Progenitor cell of endocrine pancreas (in vitro differentiated cells): ENCODE results near the gene DCAF17. TPM values are rescaled to one million over a fixed set of nuclear protein-coding genes. Genes with fewer than 3 reads are reported as not detected.

ENCODE experiments used
- DNase-seq: peaks from one replicate; pipeline ENCODE4 v3.0.0; 2021; ENCODE audit warnings: low spot score; ENCODE audit not compliant: unreplicated experiment
- H3K27ac Mint-ChIP-seq: 2 replicates; pipeline ENCODE4 v1.8.0; 2021; ENCODE audit warnings: mild to moderate bottlenecking, moderate library complexity, mixed read lengths
- H3K27me3 Mint-ChIP-seq: 2 replicates; pipeline ENCODE4 v1.8.0; 2021; ENCODE audit warnings: mixed read lengths
- H3K36me3 Mint-ChIP-seq: 2 replicates; pipeline ENCODE4 v1.8.0; 2022; ENCODE audit warnings: mixed read lengths; ENCODE audit not compliant: insufficient read depth
- H3K4me1 Mint-ChIP-seq: 2 replicates; pipeline ENCODE4 v1.8.0; 2021; ENCODE audit warnings: low read depth, mixed read lengths
- H3K4me3 Mint-ChIP-seq: 2 replicates; pipeline ENCODE4 v1.8.0; 2021; ENCODE audit warnings: low read depth, mild to moderate bottlenecking, moderate library complexity, mixed read lengths
- H3K9me3 Mint-ChIP-seq: 2 replicates; pipeline ENCODE4 v1.8.0; 2021; ENCODE audit warnings: low read depth, mixed read lengths
- CTCF ChIP-seq: fragments of 200-600 bp; sonication (generic); IDR thresholded peaks from one replicate; pipeline ENCODE4 v1.5.0; 2021; ENCODE audit warnings: antibody characterized with exemption, mild to moderate bottlenecking; ENCODE audit not compliant: unreplicated experiment
- total RNA-seq: library from RNA; stranded (reverse); gene quantifications from 2 replicates; pipeline ENCODE4 v1.2.1, GENCODE V29; 2021

Gene DCAF17
- total RNA-seq, 1 donor from 2014 or later = 25.8 TPM

GRCh38 chr2:171400395-171400794 is 33.6 kb upstream of the DCAF17 start:
- no peak for DNase-seq
- H3K27me3 Mint-ChIP-seq = no peaks in the 10 kb centered on the region
- no peak for TF ChIP-seq CTCF
- no peak overlapping the region for H3K27ac Mint-ChIP-seq
- peaks cover 21% of the 10 kb centered on the region for H3K9me3 Mint-ChIP-seq
- peaks cover 6% of the 10 kb centered on the region for H3K36me3 Mint-ChIP-seq
- no peak overlapping the region for H3K4me3 Mint-ChIP-seq
- H3K4me1 Mint-ChIP-seq = no peaks in the 10 kb centered on the region

GRCh38 chr2:171401947-171402346 is 32.1 kb upstream of the DCAF17 start:
- Mint-ChIP-seq H3K36me3 (peaks cover 6% of the 10 kb centered on the region), H3K27me3 (no peaks in the 10 kb centered on the region), H3K27ac (no peak overlapping the region), H3K4me1 (no peaks in the 10 kb centered on the region), H3K4me3 (no peak overlapping the region), H3K9me3 (peaks cover 19% of the 10 kb centered on the region)
- DNase-seq = no peak
- no peak for TF ChIP-seq CTCF

- DNase-seq = no peak
- Mint-ChIP-seq H3K4me1 (no peaks in the 10 kb centered on the region), H3K9me3 (peaks cover 14% of the 10 kb centered on the region), H3K4me3 (no peak overlapping the region), H3K36me3 (peaks cover 6% of the 10 kb centered on the region), H3K27me3 (no peaks in the 10 kb centered on the region), H3K27ac (no peak overlapping the region)
- TF ChIP-seq CTCF = no peak
Observed at GRCh38 chr2:171402906-171403580, 31.0 kb upstream of the DCAF17 start.

- no peak for TF ChIP-seq CTCF
- Mint-ChIP-seq H3K27me3 (no peaks in the 10 kb centered on the region), H3K9me3 (peaks cover 11% of the 10 kb centered on the region), H3K36me3 (peaks cover 5% of the 10 kb centered on the region), H3K4me1 (no peaks in the 10 kb centered on the region), H3K27ac (no peak overlapping the region), H3K4me3 (no peak overlapping the region)
- no peak for DNase-seq
Observed at GRCh38 chr2:171404261-171404660, 29.8 kb upstream of the DCAF17 start.

- no peak overlapping the region for H3K27ac Mint-ChIP-seq
- peaks cover 11% of the 10 kb centered on the region for H3K9me3 Mint-ChIP-seq
- H3K36me3 Mint-ChIP-seq = peaks cover 5% of the 10 kb centered on the region
- DNase-seq = no peak
- H3K4me1 Mint-ChIP-seq = peaks cover 2% of the 10 kb centered on the region
- no peak overlapping the region for H3K4me3 Mint-ChIP-seq
- no peak for TF ChIP-seq CTCF
- no peaks in the 10 kb centered on the region for H3K27me3 Mint-ChIP-seq
Observed at GRCh38 chr2:171404719-171405118, 29.3 kb upstream of the DCAF17 start.
